ENCODE results near the gene RIOK1. TPM values are rescaled to one million over a fixed set of nuclear protein-coding genes. Genes with fewer than 3 reads are reported as not detected.
A peak's percentile ranks its signal among the peaks of the same experiment; 100 is the strongest.

The RIOK1 gene
- total and polyA plus RNA-seq, 2 of the 13 experiments (the other 11 are each of a cell fraction or from before 2014, with no cell fraction given): 9.4 to 37.8 TPM

- TF ChIP-seq ZFP91 (CRISPR knock-in tag; IDR thresholded peaks at IDR 0.05; ENCODE audit: borderline replicate concordance): peak; percentile 50; the same call in 1 of the 2 replicates
- TF ChIP-seq ZNF800 (CRISPR knock-in tag; IDR thresholded peaks at IDR 0.05): peak; percentile 62; the same call in 1 of the 2 replicates
- no peak for TF ChIP-seq HNF4G (IDR thresholded peaks at IDR 0.05; ENCODE audit: borderline replicate concordance, low read depth, low read length)
- no peak for TF ChIP-seq HNF4G (CRISPR knock-in tag; IDR thresholded peaks at IDR 0.05; ENCODE audit: borderline replicate concordance, low read depth)
- TF ChIP-seq ZNF274 (CRISPR knock-in tag; IDR thresholded peaks at IDR 0.05): peak; percentile 47; the same call in 1 of the 2 replicates
- peak; percentile 58; the same call in 1 of the 2 replicates for TF ChIP-seq ZNF446 (CRISPR knock-in tag; IDR thresholded peaks at IDR 0.05)
- TF ChIP-seq ATM (IDR thresholded peaks at IDR 0.05; ENCODE audit: borderline replicate concordance): no peak
- TF ChIP-seq E2F1 (CRISPR knock-in tag; IDR thresholded peaks at IDR 0.05): no peak
- TF ChIP-seq DR1 (CRISPR knock-in tag; IDR thresholded peaks at IDR 0.05): no peak
- TF ChIP-seq PLSCR1 (CRISPR knock-in tag; IDR thresholded peaks at IDR 0.05; ENCODE audit: borderline replicate concordance): no peak
- TF ChIP-seq PBX3 (CRISPR knock-in tag; IDR thresholded peaks at IDR 0.05; ENCODE audit: borderline replicate concordance): no peak
- TF ChIP-seq NCOA2 (CRISPR knock-in tag; IDR thresholded peaks at IDR 0.05): no peak
- no peak for TF ChIP-seq SRSF1 (optimal IDR thresholded peaks at IDR 0.05; ENCODE audit: low read depth, low read length)
- TF ChIP-seq ZNF674 (CRISPR knock-in tag; IDR thresholded peaks at IDR 0.05; ENCODE audit: low read depth): no peak
- TF ChIP-seq NFKBIZ (CRISPR knock-in tag; IDR thresholded peaks at IDR 0.05): no peak
- TF ChIP-seq ZNF629 (CRISPR knock-in tag; conservative IDR thresholded peaks at IDR 0.05): no peak
- no peak for TF ChIP-seq SOX6 (IDR thresholded peaks at IDR 0.05)
- 0 out of 2 replicates have a peak, but pooled peaks have one; percentile 21 for TF ChIP-seq SOX6 (CRISPR knock-in tag; IDR thresholded peaks at IDR 0.05)
- TF ChIP-seq NR2F6 (IDR thresholded peaks at IDR 0.05): no peak
- TF ChIP-seq NR2F6 (CRISPR knock-in tag; IDR thresholded peaks at IDR 0.05): no peak
- TF ChIP-seq ZNF790 (CRISPR knock-in tag; IDR thresholded peaks at IDR 0.05; ENCODE audit: borderline replicate concordance): peak; percentile 76; the same call in 1 of the 2 replicates
Measured at GRCh38 chr6:7431674-7432390, 42.2 kb downstream of the RIOK1 start (continued).

All from HepG2 (cell line).